NCI-H1048 (cell line): ENCODE data around the gene TMEM253.

Source experiments
- DNase-seq: peaks from one replicate; lab custom pipeline; 2025; lab: John Stamatoyannopoulos, UW

Gene TMEM253

DNA sequence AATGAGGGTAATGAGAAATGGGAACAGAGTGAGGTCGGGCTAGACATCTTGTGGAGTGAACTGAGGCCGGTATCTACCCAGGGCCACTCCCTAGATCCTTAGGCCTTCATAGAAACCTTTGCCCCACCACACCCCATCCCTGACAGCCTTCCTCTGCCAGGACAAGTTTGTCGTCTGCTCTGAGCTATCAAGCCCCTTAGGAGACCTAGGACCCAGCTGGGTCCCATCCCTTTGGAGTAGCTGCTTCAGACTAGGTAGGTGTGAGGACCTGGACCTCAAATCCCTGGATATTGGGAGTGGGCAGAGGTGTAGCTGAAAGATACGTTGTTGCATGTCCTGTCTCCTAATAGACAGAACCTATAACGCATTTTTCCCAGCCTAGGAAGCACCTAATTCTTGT is at the start of gene TMEM253:
TMEM253 (plus strand) TSS at position 136 of the 400 bp plus-strand sequence. CDS start 278 bp downstream, outside the sequence.
- no peak for DNase-seq

DNA sequence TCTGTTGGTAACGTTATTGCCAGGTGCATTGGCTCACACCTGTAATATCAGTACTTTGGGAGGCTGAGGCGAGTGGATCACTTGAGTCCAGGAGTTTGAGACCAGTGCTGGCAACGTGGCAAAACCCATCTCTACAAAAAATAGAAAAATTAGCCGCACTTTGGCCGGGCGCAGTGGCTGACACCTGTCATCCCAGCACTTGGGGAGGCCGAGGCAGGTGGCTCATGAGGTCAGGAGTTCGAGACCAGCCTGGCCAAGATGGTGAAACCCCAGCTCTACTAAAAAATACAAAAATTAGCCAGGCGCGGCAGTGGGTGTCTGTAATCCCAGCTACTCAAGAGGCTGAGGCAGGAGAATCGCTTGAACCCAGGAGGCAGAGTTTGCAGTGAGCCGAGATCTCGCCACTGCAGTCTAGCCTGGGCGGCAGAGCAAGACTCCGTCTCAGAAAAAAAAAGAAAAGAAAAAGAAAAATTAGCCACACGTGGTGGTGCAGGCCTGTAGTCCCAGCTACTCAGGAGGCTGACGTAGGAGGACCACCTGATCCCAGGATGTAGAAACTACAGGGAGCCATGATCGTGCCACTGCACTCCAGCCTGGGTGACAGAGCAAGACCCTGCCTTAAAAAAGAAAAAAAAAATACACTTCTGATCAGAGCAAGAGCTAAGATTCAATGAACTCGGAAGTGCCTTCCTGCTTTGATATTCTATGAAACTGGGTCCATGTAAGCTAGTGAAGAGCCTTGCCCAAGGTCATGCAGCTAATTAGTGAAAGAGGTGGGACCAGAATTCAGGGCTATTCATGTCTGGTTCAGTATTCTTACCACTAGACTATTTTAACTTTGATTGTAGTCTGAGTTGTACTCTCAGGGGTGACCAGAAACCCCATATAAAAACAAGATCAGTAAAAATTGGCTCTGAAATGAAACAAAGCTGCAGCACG is 47.4 kb upstream of the TMEM253 start:
- DNase-seq = no peak

DNA sequence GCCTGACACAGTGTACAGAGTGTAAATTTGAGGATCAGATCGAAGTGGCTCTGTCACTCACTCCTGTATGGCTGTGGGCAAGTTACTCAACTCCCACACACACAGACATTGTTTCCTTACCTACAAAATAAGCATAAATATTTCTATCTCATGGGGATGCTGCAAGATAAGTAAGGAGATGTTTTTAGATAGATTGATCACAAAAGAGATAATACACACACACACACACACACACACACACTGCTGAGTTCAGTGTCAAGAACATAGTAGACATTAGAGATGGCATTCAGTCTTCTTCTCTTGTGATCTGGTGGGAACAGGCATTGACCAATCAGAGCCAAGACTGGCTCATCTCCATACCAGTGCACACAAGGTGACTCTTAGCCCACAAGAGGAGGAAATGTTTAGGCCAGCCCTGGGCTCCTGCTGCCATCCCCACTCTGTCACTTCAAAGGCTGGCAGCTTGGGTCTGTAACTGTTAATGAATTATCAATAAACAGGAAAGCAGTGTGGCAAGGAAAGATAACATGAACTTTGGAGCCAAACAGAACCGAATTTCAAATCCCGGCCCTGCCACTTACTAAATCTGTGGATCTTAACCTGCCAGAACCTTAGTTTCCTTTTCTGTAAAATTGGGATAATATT is 46.6 kb upstream of the TMEM253 start:
- DNase-seq = no peak

DNA sequence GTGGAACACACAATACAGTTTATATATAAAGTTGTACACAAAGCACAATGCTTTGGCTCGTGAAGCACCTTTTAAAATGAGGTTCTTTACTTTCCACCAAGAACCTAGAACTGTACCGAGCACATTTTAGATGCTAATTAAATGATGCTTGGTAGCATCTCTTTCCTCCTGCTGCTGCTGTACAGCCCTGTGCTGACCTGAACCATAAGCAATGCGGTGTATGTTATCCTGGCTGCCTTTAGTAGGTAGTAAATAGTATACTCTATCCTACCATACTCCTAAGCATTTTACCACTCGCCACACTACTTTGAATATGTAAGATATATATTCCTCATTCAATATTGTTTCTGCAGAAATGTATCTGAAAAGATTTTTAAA is 46.1 kb upstream of the TMEM253 start:
- no peak for DNase-seq

DNA sequence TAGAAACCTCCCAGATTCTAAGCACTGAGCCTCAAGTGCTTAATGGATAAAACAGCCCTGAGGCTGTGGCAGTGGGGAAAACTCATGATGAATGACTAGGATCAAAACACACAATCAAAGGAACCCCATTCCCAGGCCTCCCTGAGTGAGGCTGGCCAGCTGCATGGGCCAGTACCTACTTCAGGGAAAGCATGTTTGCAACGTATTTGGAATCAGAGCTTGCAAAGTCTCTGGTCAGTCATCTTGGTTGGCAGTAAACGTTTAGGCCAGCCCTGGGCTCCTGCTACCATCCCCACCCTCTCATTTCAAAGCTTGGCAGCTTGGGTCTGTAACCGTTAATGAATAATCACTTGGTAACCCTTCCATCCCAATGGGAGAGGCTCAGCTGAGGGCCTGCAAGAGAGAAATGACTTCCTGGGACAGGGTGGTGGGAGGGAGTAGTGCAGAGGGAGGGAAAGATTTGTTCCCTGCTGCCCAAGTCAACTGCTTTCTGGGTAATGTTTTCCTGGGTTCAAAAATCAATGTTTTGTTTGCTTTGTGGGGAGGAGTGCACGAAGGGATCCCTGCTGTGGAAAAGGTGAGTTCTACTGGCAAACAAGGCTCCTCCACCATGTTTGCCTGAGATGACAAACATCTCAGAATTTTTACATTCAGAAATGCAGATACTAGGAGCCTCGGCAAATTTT is 45.3 kb upstream of the TMEM253 start:
- DNase-seq = no peak

DNA sequence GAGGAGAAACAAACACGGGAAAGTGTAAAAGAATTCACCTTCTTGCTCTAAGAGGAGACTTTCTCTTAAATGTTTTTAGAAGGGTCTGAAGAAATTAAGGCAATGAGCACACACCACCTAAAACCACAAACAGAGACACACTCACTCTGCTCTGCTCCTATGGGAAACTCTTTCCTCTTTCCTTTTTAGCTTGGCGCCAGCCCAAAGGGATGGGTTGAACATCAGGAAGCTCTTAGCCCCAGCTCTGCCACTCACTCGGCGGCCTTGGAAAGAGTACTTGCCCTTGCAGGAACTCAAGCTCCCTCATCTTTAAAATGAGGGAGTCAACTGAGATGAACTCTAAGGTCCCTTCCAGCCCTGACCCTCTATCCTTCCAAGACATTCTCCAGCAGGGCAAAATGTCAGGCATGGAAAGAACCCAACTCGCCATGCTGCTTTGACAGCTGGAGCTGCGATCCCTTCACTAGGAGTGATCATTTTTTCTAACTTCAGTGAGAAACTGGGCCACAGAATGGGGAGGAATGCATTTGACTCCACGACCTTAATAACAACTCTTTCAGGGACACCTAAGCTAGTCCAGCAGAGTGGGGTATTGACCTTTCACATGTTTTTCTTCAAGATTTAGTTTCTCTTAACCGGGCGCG is 44.2 kb upstream of the TMEM253 start:
- no peak for DNase-seq

DNA sequence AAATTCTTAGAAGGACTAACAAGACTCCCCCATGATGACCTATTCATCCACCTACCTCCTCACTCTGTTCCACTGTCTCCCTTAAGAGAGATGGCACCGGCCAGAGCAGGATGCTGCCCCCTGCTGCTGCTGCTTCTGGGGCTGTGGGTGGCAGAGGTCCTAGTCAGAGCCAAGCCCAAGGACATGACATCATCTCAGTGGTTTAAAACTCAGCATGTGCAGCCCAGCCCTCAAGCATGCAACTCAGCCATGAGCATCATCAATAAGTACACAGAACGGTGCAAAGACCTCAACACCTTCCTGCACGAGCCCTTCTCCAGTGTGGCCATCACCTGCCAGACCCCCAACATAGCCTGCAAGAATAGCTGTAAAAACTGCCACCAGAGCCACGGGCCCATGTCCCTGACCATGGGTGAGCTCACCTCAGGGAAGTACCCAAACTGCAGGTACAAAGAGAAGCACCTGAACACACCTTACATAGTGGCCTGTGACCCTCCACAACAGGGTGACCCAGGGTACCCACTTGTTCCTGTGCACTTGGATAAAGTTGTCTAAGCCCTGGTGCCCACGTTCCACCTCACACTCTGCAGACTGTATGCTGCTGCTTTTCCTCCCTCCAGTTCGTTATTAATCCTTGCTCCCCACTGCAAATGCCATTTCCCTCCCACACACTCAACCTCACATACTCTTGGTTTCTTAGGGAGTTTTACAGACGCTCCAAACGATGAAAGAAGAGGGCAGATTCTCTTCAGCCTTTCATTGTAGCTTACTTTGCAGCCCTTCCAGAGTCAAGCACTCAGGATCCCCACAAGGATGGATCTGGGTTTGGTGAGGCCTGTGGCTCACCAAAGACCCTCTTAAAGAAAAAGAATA is 42.8 kb upstream of the TMEM253 start, which contains the start of gene RNASE8:
RNASE8 (plus strand) TSS at position 20 of the 873 bp plus-strand sequence; CDS start at position 91, 71 bp downstream.
- no peak for DNase-seq

DNA sequence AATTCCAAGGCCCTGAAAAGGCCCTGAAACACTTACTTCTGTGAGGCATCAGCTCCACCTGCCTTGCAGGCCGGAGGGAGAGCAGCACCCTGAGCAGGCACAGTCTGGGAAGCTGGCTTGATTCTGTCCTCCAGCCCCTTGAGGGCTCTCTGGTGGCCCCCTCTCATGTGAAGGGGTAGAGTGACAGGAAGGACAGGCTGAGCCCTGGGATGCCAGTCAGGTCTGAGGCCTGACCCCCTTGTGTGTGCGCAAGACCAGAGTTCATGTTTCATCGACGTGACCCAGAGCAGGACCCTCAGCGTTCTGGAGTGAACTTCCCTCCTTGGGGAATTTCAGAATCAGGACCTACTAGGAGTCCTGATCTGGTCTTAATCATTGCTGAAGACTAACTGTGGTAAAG is 42.0 kb upstream of the TMEM253 start:
- DNase-seq = no peak

DNA sequence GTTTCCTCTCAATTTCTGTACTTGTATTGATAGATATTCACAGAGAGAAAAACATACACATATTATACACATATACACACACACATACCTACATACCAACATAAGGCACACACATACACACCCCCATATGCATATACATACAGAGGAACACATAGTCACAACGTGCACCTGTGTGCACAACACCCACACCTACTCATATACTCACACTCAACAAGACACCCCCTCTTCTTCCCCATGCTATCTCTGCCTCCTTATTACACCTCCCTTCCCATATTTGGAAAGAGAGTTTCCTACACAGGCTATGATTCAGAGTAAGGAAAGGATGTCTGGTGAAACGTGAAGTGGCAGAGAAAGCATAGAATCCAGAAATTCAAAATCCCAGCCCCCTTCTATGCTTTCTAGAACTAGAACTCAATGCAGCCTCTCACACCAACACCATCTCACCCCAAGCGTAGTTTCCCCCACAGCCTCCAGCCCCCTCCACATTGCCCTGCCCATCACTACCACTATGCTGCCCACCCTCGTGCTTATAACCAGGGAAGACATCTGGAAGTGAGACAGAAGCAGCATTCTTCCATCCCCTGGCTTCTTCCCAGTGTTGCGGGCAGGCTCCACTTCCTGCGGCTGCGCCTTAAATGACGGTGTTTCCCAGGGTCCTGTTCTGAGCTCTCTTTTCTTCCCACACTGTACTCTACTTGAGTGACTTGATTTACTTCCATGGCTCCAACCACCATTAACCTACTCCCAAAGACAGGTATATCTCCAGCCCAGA is 40.8 kb upstream of the TMEM253 start:
- no peak for DNase-seq

DNA sequence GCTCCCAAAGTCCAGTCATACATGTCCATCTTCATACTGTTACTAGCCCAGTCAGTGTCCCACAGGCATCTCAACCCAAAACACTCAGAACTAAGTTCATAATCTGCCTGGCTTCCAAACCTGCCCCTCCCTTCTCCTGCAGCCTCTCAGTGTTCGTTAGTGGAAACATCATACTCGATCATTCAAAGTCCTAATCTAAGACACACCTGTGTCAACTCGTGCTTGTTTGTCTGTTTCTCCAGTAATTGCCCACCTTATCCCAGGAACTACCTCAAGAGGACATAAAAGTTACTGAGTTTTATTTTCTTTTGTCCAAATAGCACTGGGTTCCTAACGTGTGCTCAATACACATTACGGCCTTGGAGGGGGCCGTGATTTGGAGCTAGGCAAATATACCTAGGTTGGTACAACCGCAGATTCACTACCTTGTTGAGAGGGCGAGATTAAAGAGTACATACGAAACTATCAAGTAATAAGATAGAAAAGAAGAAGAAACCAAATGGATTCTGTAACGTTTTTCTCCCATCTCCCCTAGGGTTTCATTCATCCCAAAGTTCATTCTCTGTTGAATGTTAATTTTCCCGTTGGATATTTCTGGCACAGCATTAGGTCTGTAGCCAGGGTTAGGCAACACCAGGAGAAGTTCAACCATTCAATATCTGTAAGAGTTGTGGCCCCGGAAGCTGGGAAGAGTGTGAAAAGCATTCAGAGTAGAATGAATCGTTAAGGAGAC is 40.1 kb upstream of the TMEM253 start:
- no peak for DNase-seq

DNA sequence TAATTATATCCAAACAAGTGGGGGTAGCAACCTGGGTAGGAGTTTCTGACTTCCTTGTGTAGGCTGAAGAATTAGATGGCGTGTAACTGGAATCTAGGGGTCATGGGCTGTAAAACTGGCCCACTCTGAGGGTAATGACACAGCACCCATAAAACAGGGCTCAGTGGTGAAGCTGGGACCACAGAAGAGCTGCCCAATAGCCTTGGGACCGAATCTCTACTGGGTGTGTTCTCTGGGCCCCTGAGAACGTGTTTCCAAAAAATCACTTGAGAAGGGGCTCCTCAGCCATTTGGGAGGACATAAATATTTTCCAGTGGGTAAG is 39.6 kb upstream of the TMEM253 start:
- DNase-seq = no peak

DNA sequence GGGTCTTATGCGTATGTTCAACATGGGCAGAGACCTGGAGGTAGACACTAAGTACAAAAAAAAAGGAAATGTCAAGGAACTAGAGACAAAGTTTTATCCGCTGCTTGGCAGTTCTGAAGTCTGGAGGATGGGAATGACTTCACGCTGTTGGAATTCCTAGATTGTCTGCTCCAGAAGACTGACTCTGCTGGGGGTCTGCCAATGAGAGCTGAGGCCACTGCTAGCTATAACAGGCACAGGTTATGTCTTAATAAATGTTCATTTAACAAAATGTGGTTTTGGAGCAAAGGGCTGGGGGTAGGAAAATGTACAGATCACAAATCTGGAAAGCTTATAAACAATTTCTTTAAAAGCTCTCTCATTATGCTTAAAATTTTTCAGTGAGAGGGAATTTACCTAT is 37.4 kb upstream of the TMEM253 start:
- DNase-seq = no peak

DNA sequence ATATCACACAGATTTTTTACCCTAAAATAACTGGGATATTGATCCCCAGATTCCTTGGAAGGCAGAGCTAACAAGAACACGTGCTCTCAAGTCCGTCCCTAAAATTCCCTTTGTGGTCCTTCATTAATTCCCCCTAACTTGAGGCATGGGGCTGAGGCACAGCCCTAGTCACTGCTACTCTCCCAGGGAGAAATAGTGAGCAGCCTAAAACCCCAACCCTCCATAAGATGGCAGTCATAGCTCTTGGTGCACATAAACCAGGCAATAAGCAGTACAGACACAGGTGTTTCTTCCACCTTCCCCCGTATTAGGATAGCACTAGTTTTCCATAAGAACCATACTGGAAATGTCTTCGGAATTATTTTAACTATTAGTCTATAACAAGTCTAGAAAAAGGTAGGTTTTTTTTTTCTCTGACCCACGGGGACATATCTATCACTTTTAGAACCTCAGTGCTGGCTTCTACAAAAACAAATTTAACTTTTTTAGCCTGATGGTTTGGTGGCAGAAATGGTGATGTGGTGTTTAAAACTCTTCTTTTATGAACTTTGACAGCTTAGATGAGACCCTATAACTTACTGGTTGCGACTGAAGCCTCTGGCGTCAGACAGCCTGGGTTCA is 33.9 kb upstream of the TMEM253 start:
- DNase-seq = no peak

DNA sequence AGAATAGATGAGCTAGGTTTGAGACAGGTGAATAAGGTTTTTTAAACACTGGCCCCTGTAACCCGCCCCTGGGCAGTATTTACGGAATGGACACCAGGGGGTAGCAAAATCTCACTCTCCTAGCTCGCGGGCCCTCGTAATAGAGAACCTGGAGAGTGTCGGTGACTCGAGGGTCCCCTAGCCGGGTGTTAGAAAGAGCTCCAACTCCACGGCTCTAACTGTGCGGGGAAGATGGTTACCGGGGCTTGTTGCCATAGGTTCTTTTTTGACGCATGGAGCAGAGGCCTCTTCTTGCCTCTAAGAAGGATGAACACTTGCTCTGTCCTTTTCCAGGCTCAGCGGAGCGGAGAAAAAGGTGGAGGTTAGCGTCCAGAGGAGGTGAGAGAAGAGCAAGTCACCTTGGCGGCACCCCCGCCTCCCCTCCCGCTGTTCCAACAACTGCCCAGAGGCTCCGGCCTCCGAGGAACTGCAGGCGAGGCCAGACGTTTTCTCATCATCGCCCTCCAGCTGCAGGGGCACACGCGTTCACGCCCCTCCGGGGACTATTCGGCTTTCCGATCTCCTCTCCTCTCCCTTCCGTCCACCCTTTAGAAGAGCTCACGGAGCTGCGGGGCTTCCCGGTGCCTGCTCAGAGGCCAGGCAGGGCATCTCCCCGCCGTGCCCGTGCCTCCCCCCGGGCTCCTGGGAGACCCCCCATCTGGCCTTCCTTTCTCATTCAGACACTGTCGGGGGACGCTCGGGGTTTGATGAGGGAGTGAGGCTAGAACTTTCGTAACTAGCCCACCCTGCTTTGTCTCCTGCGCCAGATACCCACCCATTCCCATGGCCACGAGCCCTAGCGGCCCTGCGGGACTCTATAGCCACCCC is 32.1 kb upstream of the TMEM253 start:
- DNase-seq = no peak

DNA sequence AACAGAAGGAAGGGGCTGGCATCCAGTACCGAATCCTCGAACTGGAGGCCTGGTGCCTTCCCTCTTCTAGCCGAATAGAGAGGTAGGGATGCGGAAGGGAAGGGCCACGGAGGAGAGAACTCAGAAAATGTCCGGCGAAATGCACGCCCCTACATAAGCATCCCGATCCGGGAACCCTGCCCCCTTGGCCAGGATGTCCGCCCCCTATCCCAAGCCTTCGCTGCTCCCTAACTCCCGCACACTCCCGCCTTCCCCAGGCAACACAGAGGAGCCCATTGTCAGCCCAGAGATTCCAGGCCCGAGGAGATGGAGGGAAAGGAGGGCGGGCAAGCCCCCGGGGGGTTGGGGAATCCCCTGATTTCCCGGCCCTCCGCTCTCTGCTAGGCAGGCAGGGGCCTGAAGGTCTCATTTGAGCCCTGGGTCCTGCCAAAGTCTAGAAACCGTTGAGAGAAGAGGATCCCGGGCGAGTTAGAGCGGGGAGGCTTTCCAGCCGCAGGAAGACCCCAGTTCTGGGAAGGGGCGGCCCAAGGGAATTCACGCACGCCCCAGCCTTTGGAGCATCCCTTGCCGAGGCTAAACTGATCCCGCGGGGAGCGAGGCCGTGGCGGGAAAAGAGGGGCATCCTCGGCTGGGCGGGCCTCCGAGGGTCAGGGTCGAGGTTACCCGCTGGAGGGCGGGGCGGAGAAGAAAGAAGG is 31.3 kb upstream of the TMEM253 start:
- DNase-seq = no peak

DNA sequence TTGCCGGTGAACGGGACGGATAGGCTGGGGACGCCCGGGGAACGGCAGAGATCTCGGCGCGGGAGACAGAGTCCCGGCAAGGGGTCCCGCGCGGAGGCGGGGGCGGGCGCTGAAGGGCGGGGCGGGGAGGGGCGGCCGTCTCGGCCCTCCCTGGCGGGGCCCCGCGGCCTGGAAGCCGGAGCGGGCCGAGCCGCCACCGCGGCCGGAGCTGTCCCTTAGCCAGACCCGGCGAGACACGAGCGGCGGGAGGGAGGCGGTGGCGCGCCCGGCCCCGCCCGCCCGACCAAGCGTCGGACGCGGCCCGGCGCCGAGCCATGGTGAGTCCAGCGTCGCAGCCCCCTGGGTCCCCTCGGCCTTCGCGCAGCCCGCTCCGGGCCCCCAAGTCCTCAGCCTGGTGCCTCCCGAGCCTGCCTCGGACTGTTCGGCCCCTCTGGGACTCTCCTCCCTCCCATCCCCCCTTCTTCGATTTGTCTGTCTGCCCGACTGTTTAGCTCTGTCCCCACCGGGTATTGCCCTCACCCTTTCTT is 30.7 kb upstream of the TMEM253 start, which contains the start of gene ARHGEF40:
ARHGEF40 (plus strand) TSS at position 222 of the 527 bp plus-strand sequence; CDS start at position 315, 93 bp downstream.
- no peak for DNase-seq

DNA sequence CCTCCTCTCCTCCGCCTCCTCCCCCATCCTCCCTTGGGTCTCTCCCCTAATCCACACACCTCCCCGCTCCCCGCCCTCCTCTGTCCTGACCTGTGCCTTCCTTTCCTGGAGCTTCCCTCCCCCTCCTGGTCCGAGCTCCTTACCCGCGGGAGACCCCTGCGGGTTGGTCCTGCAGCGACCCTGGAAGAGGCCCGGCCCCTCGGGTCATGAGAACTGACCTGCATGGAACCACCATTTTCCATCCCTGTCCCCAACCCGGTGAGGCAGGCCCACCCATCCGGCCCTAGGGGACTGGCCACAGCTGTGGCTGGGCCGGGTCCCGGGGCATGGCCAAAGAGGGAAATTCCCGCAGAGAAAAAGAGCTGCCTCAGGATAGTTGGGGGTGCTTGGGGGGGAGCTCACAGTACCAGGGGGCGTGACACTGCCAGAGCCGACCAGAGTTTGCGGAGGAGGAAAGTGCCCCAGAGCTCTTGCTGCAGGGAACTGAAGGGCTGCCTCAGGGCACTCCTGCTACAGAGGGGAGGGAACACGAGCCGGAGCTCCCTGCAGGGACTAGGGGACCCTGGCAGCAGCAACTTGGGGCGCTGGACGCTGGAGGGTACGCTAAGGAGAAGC is 30.1 kb upstream of the TMEM253 start:
- DNase-seq = no peak
